AG09319 (cell line): ENCODE results near the gene SYT6.

ENCODE experiments used
- DNase-seq: peaks from one replicate; pipeline ENCODE4 v3.0.0-alpha.2; 2010; ENCODE audit warnings: low read depth; ENCODE audit errors: extremely low read depth
- CTCF ChIP-seq: IDR thresholded peaks from 2 replicates; pipeline ENCODE4 v1.5.1; 2011; ENCODE audit warnings: low read depth, mild to moderate bottlenecking, inconsistent platforms, low read length, moderate library complexity

Gene SYT6

DNA sequence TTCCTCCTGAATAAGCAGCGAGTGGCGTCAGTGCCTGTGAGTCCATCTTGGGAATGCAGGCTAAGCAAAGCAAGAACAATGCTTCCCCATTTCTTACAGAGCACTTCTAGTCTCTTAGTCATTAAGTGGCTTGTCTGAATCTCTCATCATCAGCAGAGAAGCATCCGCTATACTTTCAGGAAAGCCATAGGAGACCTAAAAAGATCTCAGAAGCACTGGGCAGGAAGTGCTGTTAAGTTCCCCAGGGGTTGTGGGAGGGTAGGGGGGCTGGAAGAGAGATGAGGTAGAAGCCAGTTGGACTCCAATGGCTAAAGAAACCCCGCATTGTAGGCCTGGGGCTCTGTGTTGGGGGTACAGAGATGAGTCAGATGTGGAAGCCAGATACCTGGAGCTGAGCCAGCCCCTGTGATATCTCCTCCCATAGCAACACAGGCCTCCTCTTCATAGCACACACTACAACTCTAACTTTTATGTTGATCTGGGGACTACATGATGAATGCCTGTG lies 44.9 kb downstream of the SYT6 start:
- no peak for TF ChIP-seq CTCF

GRCh38 chr1:114107474-114108435 lies 45.9 kb downstream of the SYT6 start:
- no peak for TF ChIP-seq CTCF
- no peak for DNase-seq

More for the DNA sequence above, 44.9 kb downstream of the SYT6 start:
- no peak for DNase-seq

DNA sequence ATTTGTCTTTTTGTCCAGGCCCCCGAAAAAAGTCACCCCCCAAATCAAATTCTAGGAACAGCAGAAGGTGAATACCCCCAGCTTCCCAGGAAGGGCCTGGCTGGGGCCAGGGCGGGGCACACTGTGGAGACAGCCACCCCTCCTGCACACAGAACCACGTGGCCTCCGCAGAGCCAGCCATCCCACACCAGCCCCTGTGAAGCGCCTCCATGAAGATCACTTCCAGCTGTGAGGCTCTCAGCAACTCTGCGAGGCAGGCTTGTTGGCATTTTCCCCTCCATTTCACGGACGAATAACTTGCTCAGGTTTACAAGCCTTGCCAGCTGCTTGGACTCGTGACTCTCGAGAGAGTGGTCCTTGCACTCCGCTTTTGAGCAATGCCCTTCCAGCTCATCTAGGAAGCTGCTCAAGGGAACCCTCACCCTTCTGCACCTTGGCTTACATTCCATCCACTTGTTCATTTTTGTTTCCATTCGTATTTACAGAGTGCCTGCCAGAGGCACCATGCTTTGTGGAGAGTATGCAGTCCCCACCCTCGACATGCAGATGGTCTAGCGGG lies 48.2 kb downstream of the SYT6 start:
- DNase-seq: no peak
- no peak for TF ChIP-seq CTCF

DNA sequence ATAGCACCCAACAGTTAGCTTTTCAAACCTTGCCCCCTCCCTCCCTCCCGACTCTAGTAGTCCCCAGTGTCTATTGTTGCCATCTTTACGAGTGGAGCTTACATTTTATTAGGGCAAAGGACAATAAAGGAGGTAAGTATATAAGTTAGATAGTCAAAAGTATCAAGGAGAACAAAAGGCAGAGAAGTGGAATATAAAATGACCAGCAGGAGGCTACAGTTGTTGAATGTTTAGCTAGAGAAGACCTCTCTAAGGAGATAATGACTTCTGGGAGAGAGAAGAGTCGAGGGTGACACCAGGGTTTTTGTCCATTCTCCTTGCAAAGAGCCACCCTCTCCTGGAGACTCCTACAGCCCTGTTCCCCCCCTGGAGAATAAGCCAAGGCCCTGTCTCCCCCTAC lies 48.7 kb downstream of the SYT6 start:
- DNase-seq: no peak
- TF ChIP-seq CTCF: no peak

DNA sequence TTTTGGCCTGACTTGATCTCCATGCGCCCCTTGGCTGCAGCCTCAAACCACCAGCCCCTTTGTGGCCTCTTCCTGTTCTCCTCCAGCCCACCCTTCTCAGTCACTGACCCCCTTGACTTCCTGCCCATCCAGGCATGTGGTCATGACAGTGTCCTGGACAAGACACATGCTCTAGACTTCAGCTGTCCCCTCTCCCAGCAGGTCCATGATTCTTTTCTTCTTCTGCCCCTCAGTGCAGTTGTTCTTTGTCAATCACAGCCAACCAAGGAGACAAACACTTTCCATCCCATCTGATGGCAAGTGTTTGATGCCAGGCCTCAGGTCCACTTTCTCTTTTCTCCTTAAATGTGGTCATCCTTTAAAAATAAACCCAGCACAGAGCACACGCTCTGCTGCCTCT lies 49.7 kb downstream of the SYT6 start:
- DNase-seq: no peak
- TF ChIP-seq CTCF: no peak

GRCh38 chr1:114102136-114102535 lies 51.5 kb downstream of the SYT6 start:
- no peak for DNase-seq
- TF ChIP-seq CTCF: no peak

GRCh38 chr1:114100148-114100547 lies 53.5 kb downstream of the SYT6 start:
- TF ChIP-seq CTCF: no peak
- no peak for DNase-seq
